ENCODE measurements around the gene HOXD3. TPM values are rescaled to one million over a fixed set of nuclear protein-coding genes. Genes with fewer than 3 reads are reported as not detected.
A peak's percentile ranks its signal among the peaks of the same experiment; 100 is the strongest.

Gene HOXD3
- polyA plus RNA-seq, 1 donor (not counting 4 experiments of a cell fraction or from before 2014, with no cell fraction given), result not detected

- Histone ChIP-seq H3K27me3 (ENCODE audit: control insufficient read depth, extremely low read depth, insufficient read depth, low read length) (peaks cover 87% of the 10 kb centered on the region), H3K27ac (ENCODE audit: control insufficient read depth, insufficient read depth, low read length) (no peak overlapping the region), H3K9ac (ENCODE audit: control insufficient read depth, extremely low read depth, insufficient read depth, low read length) (no peak overlapping the region), H3K4me2 (ENCODE audit: control insufficient read depth, extremely low read depth, insufficient read depth, low read depth, low read length) (no peak overlapping the region), H3K4me1 (ENCODE audit: control insufficient read depth, extremely low read depth, insufficient read depth, low read length) (peaks cover 4% of the 10 kb centered on the region), H2AFZ (ENCODE audit: control insufficient read depth, low read length) (no peak overlapping the region), H3K4me3 (ENCODE audit: control insufficient read depth in 2 of 3, extremely low read depth in 1 of 3, insufficient read depth in 2 of 3, low read depth in 1 of 3, low read length in 3 of 3) (no peak overlapping the region), H3K9me3 (ENCODE audit: control insufficient read depth, low read depth, low read length) (peaks cover 5% of the 10 kb centered on the region), H3K36me3 (ENCODE audit: control insufficient read depth in 2 of 2, extremely low read depth in 1 of 2, insufficient read depth in 2 of 2, low read length in 2 of 2) (no peaks in the 10 kb centered on the region), H3K9me1 (ENCODE audit: control insufficient read depth, extremely low read depth, insufficient read depth, low read length) (no peaks in the 10 kb centered on the region), H4K20me1 (ENCODE audit: control insufficient read depth, extremely low read depth, insufficient read depth, low read length) (peaks cover 2% of the 10 kb centered on the region), H3K79me2 (ENCODE audit: control insufficient read depth, insufficient read depth, low read length) (no peaks in the 10 kb centered on the region)
- FAIRE-seq (no peak), DNase-seq (ENCODE audit: low read depth, low spot score) (no peak)
- dilution Hi-C loops (cut with MboI; ENCODE audit: extremely low pct_ligation_motif_present, low sequenced_read_pairs), result loop anchor here (25.0 kb wide), 1 partner anchor 464 kb away; no protein-coding TSS in a partner anchor
- TF ChIP-seq EZH2 (IDR thresholded peaks at IDR 0.05; ENCODE audit: low read length), result peak; percentile 69
- TF ChIP-seq CTCF (optimal IDR thresholded peaks at IDR 0.05 in 1 of 3, IDR thresholded peaks at IDR 0.05 in 1 of 3, conservative IDR thresholded peaks at IDR 0.05 in 1 of 3; ENCODE audit: extremely low read depth in 1 of 3, insufficient read depth in 2 of 3, low read length in 3 of 3), result no peak
Measured at GRCh38 chr2:176173567-176174381, 16.7 kb downstream of the HOXD3 start.

GRCh38 chr2:176174382-176174823, 17.3 kb downstream of the HOXD3 start:
- Histone ChIP-seq H3K27me3 (ENCODE audit: control insufficient read depth, extremely low read depth, insufficient read depth, low read length) (peaks cover 93% of the 10 kb centered on the region), H3K9me1 (ENCODE audit: control insufficient read depth, extremely low read depth, insufficient read depth, low read length) (no peaks in the 10 kb centered on the region), H3K9ac (ENCODE audit: control insufficient read depth, extremely low read depth, insufficient read depth, low read length) (no peak overlapping the region), H4K20me1 (ENCODE audit: control insufficient read depth, extremely low read depth, insufficient read depth, low read length) (peaks cover 2% of the 10 kb centered on the region), H3K27ac (ENCODE audit: control insufficient read depth, insufficient read depth, low read length) (no peak overlapping the region), H3K4me1 (ENCODE audit: control insufficient read depth, extremely low read depth, insufficient read depth, low read length) (peaks cover 4% of the 10 kb centered on the region), H3K9me3 (ENCODE audit: control insufficient read depth, low read depth, low read length) (peaks cover 5% of the 10 kb centered on the region), H3K4me3 (ENCODE audit: control insufficient read depth in 2 of 3, extremely low read depth in 1 of 3, insufficient read depth in 2 of 3, low read depth in 1 of 3, low read length in 3 of 3) (no peak overlapping the region), H3K79me2 (ENCODE audit: control insufficient read depth, insufficient read depth, low read length) (no peaks in the 10 kb centered on the region), H3K4me2 (ENCODE audit: control insufficient read depth, extremely low read depth, insufficient read depth, low read depth, low read length) (no peak overlapping the region), H3K36me3 (ENCODE audit: control insufficient read depth in 2 of 2, extremely low read depth in 1 of 2, insufficient read depth in 2 of 2, low read length in 2 of 2) (no peaks in the 10 kb centered on the region), H2AFZ (ENCODE audit: control insufficient read depth, low read length) (no peak overlapping the region)
- DNase-seq (ENCODE audit: low read depth, low spot score) (no peak), FAIRE-seq (no peak)
- TF ChIP-seq CTCF (optimal IDR thresholded peaks at IDR 0.05 in 1 of 3, IDR thresholded peaks at IDR 0.05 in 1 of 3, conservative IDR thresholded peaks at IDR 0.05 in 1 of 3; ENCODE audit: extremely low read depth in 1 of 3, insufficient read depth in 2 of 3, low read length in 3 of 3), result no peak
- TF ChIP-seq EZH2 (IDR thresholded peaks at IDR 0.05; ENCODE audit: low read length), result peak; percentile 64
- dilution Hi-C loops (cut with MboI; ENCODE audit: extremely low pct_ligation_motif_present, low sequenced_read_pairs), result loop anchor here (25.0 kb wide), 1 partner anchor 463 kb away; no protein-coding TSS in a partner anchor

Measured in keratinocyte (primary cell).